ENCODE results near the gene ZNF670.

Gene ZNF670

GRCh38 chr1:247105966-247106365 lies 27.4 kb upstream of the ZNF670 start:
- DNase-seq (ENCODE audit: low spot score): no peak
- Histone ChIP-seq H3K4me3 (ENCODE audit: severe bottlenecking) (no peak overlapping the region), H3K9me3 (ENCODE audit: severe bottlenecking) (no peaks in the 10 kb centered on the region)

GRCh38 chr1:247104965-247105364 lies 26.4 kb upstream of the ZNF670 start:
- no peak overlapping the region for H3K27ac ChIP-seq (ENCODE audit: poor library complexity, severe bottlenecking)
- peak overlapping the region; percentile 66 for H3K4me3 ChIP-seq (ENCODE audit: severe bottlenecking)
- H3K9me3 ChIP-seq (ENCODE audit: severe bottlenecking): peaks cover 9% of the 10 kb centered on the region
- DNase-seq (ENCODE audit: low spot score) (no peak), ATAC-seq (ENCODE audit: low read depth) (no peak)
- TF ChIP-seq CTCF (IDR thresholded peaks at IDR 0.05; ENCODE audit: poor library complexity, severe bottlenecking): no peak
- H3K27me3 ChIP-seq (ENCODE audit: insufficient read depth, poor library complexity, severe bottlenecking): no peaks in the 10 kb centered on the region
- H3K36me3 ChIP-seq (ENCODE audit: low read depth): peaks cover 31% of the 10 kb centered on the region
- H3K4me1 ChIP-seq (ENCODE audit: insufficient read depth, poor library complexity, severe bottlenecking): no peaks in the 10 kb centered on the region

More at GRCh38 chr1:247105966-247106365, 27.4 kb upstream of the ZNF670 start:
- no peak for TF ChIP-seq CTCF (IDR thresholded peaks at IDR 0.05; ENCODE audit: poor library complexity, severe bottlenecking)
- no peak for ATAC-seq (ENCODE audit: low read depth)
- Histone ChIP-seq H3K4me1 (ENCODE audit: insufficient read depth, poor library complexity, severe bottlenecking) (no peaks in the 10 kb centered on the region), H3K27me3 (ENCODE audit: insufficient read depth, poor library complexity, severe bottlenecking) (no peaks in the 10 kb centered on the region), H3K27ac (ENCODE audit: poor library complexity, severe bottlenecking) (no peak overlapping the region), H3K36me3 (ENCODE audit: low read depth) (peaks cover 21% of the 10 kb centered on the region)

DNA sequence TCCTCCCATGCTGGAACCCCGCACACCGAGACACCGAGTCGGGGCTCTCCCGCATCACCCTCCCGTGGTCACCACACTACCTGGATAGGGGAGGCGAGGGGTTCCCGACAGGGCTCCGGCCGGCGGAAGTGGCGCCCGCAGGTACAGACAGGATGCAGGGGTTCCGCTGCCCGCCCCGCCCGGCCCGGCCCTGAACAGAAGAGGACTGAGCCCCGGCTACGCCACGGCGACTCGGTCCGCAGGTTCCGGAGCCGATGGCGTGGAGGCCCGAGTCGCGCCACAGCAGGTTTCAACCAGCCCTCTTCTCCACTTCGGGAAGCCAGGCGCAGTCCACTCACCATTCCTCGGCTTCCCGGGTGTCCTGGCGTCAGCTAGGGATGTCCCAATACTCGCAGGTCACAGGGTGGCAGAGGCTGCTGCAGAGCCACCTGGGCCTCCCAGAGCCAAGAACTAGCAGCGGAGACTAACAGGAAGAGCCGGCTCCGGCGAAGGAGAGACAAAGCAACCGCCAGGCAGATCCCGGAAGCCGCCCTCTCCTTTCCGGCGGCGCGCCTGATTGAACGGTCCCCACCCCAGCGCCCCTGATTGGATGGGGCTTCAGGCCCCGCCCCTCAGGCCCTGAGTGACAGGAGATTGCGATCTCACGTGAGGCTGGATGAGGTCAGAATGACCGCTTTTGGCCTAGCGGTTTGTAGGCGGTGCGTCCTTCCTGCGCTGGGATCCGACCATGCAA lies 25.4 kb upstream of the ZNF670 start, which contains the start of gene ZNF669:
Gene ZNF669, minus strand, starts transcription at position 498 of the 733 bp plus-strand sequence. Its CDS starts 157 bp downstream, at position 341.
- Histone ChIP-seq H3K4me1 (ENCODE audit: insufficient read depth, poor library complexity, severe bottlenecking) (no peaks in the 10 kb centered on the region), H3K27ac (ENCODE audit: poor library complexity, severe bottlenecking) (peak within 1 kb of the TSS; percentile 81), H3K27me3 (ENCODE audit: insufficient read depth, poor library complexity, severe bottlenecking) (no peaks in the 10 kb centered on the region), H3K36me3 (ENCODE audit: low read depth) (peaks cover 35% of the 10 kb centered on the region), H3K9me3 (ENCODE audit: severe bottlenecking) (peaks cover 9% of the 10 kb centered on the region), H3K4me3 (ENCODE audit: severe bottlenecking) (peak within 1 kb of the TSS; percentile 66)
- peak; percentile 98 for ATAC-seq (ENCODE audit: low read depth)
- TF ChIP-seq CTCF (IDR thresholded peaks at IDR 0.05; ENCODE audit: poor library complexity, severe bottlenecking): no peak
- DNase-seq (ENCODE audit: low spot score): peak; percentile 89

DNA sequence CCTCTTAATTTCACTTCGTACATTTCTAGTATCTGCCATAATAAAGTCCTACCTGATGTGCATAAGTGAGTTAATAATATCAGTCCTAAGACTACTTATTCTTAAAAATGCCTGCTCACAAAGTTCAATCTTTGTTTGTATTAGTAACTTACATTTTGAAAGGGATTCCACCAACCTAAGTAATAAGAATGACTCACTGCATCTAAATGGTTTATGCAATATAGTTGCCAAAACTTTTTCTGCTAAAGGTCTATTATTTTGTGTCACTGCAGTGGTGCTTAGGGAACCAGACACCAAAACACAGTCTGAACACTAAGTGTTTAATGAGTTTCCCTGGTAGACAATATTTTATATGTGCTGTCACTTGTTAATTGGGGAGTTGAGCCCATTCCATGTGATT lies 23.8 kb upstream of the ZNF670 start:
- no peaks in the 10 kb centered on the region for H3K4me1 ChIP-seq (ENCODE audit: insufficient read depth, poor library complexity, severe bottlenecking)
- H3K4me3 ChIP-seq (ENCODE audit: severe bottlenecking): no peak overlapping the region
- ATAC-seq (ENCODE audit: low read depth): no peak
- H3K27ac ChIP-seq (ENCODE audit: poor library complexity, severe bottlenecking): no peak overlapping the region
- no peak for DNase-seq (ENCODE audit: low spot score)
- H3K27me3 ChIP-seq (ENCODE audit: insufficient read depth, poor library complexity, severe bottlenecking): no peaks in the 10 kb centered on the region
- no peak for TF ChIP-seq CTCF (IDR thresholded peaks at IDR 0.05; ENCODE audit: poor library complexity, severe bottlenecking)
- peaks cover 35% of the 10 kb centered on the region for H3K36me3 ChIP-seq (ENCODE audit: low read depth)
- peaks cover 9% of the 10 kb centered on the region for H3K9me3 ChIP-seq (ENCODE audit: severe bottlenecking)

GRCh38 chr1:247100676-247101279 lies 22.2 kb upstream of the ZNF670 start:
- Histone ChIP-seq H3K36me3 (ENCODE audit: low read depth) (peaks cover 35% of the 10 kb centered on the region), H3K4me1 (ENCODE audit: insufficient read depth, poor library complexity, severe bottlenecking) (no peaks in the 10 kb centered on the region), H3K4me3 (ENCODE audit: severe bottlenecking) (no peak overlapping the region), H3K9me3 (ENCODE audit: severe bottlenecking) (peaks cover 9% of the 10 kb centered on the region), H3K27ac (ENCODE audit: poor library complexity, severe bottlenecking) (no peak overlapping the region), H3K27me3 (ENCODE audit: insufficient read depth, poor library complexity, severe bottlenecking) (no peaks in the 10 kb centered on the region)
- no peak for TF ChIP-seq CTCF (IDR thresholded peaks at IDR 0.05; ENCODE audit: poor library complexity, severe bottlenecking)
- DNase-seq (ENCODE audit: low spot score) (no peak), ATAC-seq (ENCODE audit: low read depth) (no peak)
